HG02973 (cell line): ENCODE data around the gene PPP1R1C.

ENCODE experiments used
- ATAC-seq: cut with Tn5 transposase; IDR thresholded peaks from one replicate; pipeline ENCODE4 v1.9.1; 2021; ENCODE audit warnings: moderate library complexity; ENCODE audit not compliant: unreplicated experiment

The PPP1R1C gene

DNA sequence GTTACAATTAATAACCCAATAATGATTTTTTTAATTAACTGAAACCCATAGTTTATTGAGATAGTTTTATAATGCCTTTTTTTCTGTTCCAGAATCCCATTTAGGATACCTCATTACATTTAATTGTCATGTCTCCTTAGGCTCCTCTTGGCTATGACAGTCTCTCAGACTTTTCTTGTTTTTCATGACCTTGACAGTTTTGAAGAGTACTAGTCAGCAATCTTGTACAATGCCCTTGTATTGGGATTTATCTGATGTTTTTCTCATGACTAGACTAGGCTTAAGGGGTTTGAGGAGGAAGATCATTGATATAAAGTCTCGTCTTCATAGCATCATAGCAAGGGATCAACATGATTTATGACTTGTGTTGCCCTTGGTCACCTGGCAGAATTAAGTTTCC lies 72.4 kb downstream of the PPP1R1C start:
- no peak for ATAC-seq

DNA sequence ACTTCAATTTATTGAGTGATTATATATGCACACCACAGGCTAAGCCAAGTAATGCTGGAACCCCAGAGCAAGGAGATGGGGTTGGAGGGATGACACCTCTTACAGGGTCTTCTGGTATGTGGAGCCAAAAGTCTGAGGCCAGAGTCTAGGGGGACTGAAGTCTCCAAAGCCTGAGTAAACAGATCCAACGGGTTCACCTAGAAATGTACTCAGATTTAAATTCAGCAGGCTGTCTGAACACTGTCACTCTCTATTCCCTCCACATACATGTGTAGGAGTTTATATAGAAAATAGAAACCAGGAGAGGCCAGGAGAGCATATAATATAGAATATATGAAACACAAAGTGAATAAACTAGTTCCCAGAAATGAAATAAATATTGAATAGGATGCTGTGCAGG lies 76.1 kb downstream of the PPP1R1C start:
- ATAC-seq, result no peak

DNA sequence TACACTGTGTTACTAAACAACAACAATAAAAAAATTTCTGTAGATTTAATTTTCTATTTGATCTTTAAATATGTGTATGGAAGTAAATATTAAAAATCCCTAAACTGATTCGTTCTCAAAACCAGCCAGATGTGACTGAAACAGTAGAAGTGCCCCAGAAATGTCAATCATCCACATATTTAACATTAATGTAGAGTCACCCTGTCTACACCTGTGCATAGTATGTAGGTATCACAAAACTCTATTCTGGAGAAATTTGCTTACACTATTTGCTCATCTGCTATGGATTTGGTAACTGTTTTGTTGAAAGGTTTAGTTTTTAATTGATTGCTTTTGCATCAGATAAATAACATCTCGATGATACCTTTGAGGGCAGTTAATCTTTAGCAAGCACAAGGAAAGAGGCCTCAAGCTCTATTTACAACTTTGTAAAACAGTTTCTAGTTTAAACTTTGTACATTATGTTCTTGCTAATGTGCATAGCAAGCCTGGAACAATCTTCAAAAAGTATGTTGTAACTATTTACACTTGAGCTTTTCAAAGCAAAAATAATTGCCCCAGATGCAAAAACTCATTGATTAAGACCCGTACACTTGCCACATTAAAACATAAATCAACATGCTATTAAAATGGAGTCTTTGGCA lies 76.8 kb downstream of the PPP1R1C start:
- no peak for ATAC-seq

DNA sequence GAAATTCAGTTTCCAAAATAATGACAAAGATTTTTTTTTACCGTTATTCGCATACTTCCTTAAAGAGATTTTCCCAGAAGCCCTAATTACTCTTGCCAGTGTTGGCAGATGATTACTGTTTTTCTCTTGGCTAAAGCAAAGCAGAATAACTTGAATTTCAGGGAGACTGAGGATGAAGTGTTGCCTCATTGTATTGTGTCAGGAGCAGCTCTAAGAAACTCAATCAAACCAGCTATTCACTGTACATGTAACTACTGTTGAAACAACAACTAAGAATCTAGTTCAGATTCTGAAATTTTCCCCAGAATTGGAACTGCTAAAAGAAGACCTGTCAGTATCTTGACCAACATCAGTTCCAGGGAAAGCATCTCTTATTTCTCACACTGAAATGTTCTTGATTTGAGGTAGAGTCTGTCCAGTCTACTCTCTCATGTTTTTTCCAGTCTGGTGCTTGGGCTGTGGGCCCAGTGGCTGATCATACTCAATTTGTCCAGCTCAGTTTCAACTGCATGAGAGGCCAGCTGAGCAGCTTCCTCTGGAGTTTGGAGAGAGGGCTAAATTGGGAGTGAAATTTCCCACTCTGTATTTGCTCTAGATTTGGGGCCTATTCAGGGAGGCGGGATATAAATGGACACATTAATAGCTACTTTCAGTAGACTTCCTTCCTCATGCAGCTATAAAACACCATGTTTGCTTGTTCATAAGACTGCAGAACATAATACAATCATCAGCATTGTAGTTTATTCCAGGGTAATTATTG lies 78.5 kb downstream of the PPP1R1C start:
- no peak for ATAC-seq

- no peak for ATAC-seq
These were observed 80.9 kb downstream of the PPP1R1C start for GRCh38 chr2:182066400-182067087.

DNA sequence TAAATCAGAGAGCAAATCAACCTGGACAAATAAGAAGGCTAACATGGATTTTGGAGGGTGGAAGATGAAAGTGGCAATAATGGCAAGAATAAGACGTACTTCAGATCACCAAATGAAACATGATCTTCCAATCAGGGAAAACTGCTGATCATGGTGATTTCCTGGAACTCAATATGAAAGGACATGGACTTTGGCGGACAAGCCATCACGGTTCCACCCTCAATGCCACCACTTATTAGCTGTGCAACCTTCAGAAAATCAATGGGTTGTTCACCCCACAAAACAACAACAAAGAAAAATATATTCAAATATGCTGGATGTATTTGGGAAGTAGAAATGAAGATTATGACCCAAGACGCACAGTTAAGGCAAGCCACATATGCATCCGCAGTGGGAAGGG lies 81.7 kb downstream of the PPP1R1C start:
- ATAC-seq, result no peak

- ATAC-seq, result no peak
These were observed 83.2 kb downstream of the PPP1R1C start for GRCh38 chr2:182068811-182069210.

DNA sequence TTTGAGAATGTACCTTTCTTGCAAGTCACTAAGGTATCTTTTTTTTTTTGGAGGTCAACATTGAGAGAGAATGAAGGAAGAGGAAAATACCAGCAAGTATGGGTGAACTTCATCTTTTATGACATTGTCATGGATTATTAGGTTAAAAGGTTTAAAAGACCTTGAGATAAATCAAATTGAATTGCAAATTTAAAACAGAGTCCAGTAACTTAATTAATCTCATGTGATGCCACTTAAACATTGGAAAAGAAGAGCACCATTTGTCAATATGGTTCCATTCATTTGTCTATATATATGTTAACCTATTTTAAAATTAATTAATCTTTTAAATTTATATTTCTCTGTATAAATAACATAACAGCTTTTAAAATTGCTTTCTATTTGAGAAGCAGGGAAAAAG lies 83.8 kb downstream of the PPP1R1C start:
- no peak for ATAC-seq

DNA sequence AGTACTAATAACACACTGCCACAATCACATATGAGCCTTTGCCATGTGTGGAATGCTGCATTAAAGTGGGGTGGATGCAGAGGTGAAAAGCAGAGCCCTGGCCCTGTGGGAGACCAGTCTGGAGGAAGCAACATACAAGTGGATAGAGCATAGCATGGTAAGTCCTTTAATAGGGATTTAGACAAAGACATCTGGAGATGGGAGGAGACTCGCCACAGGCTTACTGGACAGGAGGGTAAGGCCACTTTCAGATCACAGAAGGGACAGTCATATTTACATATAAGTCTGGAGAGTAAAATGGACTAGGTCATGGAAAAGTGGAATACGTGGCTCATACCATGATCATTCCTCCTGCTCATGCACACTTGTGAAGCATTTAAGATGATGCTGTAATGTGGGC lies 84.3 kb downstream of the PPP1R1C start:
- no peak for ATAC-seq

GRCh38 chr2:182070736-182071135 lies 85.1 kb downstream of the PPP1R1C start:
- no peak for ATAC-seq

DNA sequence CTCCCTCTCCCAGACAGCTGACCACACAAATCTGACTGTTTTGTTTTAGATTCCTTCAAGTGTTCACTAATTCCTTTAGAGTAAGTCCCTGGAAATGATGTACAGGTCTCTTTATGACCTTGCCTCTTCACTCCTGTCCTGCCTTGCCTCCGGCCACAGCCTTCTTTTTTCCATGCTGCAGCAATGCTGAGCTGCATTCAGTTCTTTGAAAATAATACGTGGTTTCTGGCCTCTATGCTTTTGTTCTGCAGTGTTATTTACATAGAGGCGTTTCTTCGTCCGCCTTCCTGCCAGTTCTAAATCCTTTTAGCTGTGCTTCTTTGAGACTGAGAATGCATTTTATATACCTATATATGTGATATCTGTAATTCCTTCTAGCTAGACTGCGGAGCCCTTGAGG lies 87.2 kb downstream of the PPP1R1C start:
- ATAC-seq, result no peak

DNA sequence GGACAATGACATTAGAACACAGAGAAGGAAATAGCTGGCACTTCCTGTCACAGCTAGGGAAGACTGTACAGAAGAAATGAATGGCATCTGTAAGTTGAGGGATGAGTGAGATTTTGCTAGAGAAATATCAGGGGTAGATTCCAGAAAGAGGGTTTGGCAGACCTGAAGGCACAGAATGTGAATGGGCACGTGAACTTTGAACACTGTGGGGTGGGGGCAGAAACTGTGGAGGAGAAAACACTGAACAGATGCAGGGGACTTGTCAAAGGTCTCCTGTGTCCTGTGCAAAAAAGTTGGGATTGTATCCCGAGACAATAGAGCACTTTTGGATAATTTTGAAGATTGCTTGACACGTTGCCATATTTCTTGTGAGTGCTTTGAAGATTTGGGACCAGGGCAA lies 88.0 kb downstream of the PPP1R1C start:
- ATAC-seq, result no peak

DNA sequence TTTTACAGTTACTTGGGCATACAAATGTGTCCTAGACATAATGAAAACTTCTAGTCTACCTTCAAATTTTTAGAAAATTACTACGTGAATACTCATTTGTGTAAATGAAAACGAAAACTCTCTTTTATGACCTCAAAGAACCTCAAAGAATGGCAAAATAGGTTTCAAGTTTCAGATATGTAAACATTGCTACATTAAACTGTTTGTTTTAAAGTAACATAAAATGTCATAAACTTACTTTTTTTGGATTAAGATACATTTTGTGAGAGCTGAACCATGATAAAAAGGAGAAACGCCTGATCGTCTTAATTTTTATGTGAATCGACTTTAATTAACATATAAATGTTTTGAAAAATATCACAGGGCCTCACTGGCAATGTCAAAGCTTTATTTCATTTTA lies 91.4 kb downstream of the PPP1R1C start:
- ATAC-seq, result no peak

DNA sequence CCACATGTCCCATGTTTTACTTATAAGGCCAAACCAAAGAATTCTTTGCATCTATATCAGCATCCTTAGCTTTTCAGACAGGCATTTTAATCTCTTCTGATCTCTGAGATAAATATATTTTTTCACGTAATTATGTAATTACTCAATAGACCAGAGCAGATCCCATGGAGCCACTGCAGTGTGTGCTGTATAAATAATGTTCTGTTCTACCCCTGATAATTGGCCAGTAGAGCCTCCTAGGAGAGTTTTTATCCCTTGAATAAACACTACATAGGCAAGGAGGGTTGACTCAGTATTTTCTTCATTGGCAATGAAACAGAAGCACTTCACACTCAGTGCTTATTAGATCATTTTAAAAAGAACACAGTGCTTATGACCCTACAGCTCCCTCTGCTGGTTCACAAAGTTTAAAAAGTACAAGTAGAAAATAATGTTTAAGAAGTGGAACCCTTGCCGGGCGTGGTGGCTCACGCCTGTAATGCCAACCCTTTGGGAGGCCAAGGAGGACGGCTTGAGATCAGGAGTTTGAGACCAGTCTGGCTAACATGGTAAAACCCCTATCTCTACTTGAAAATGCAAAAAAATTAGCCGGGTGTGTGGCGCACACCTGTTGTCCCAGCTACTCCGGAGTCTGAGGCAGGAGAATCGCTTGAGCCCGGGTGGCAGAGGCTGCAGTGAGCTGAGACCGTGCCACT lies 91.9 kb downstream of the PPP1R1C start:
- peak; percentile 62 for ATAC-seq

DNA sequence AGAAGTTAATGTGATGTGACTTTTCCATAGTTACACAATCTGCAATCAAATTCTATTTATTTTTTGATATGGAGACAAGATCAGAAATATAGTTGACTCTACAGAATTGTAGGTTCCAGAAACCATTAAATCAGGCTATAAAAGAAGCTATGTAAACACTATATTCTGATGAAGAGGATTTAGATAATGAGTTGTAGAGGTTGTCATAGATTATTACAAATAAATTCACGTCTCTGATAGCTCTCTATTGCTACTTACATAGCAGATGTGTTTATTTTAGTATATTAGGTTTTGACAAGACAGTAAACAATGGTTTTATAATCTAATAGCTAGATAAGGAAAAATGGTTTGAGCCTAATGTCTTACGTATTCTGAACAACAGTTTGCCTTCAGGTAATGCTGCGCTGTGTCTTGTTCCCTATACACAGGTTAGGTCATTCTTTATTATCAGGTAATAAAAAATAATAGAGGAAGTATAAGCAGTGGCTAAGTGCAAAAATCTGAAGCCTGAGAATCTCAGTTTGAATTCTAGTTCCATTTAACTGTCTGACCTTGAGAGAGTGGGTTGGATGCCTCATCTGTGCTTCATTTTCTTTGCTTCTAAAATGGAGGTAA lies 93.4 kb downstream of the PPP1R1C start:
- no peak for ATAC-seq

DNA sequence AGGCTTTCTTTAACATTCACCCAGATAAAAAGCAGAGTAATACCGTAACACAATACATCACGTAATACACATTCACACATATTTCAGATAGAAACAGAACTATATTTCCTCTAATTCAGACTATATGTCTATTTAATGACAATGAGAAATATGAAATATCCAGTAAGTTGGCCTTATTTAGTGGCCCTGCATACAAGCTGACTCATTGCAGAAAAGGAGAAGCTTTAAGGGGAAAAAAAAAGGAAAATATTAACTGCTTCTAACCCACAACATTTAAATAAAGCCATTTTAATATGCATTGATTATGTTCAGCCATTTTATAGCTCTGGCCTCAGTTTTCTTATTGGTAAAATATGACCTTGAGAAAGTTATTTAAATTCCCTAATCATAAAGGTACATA lies 94.8 kb downstream of the PPP1R1C start:
- no peak for ATAC-seq

GRCh38 chr2:182081602-182082260 lies 96.1 kb downstream of the PPP1R1C start:
- no peak for ATAC-seq

- ATAC-seq, result no peak
These were observed 103.1 kb downstream of the PPP1R1C start for GRCh38 chr2:182088681-182089320.

- no peak for ATAC-seq
These were observed 104.8 kb downstream of the PPP1R1C start for GRCh38 chr2:182090486-182090885.

DNA sequence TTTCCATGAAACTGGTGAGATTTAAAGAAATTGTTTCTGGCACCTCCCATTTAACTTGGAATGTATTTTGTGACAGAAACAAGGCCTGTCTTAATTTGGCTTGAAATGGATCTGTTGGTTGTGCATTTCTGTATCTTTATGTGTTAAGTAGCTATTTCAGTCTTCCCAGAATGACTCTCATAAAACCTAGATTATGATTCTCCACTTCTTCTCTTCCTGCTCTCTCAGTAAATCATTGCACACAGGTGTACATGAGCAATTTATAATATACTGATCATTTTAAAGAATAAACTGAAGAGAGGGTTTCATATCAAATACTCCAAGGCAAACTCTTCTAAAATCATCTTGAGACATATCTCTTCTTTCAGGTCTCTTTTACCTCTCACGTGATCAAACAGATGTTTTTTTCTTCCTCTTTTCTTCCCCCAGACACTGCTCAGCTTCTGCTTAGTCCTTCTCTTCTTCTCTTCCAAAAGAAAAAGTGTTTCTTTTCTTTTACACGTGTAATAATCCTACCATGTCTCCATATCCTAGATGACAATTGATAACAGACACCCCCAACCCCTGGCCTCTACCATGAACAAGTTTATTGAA lies 112.0 kb downstream of the PPP1R1C start:
- ATAC-seq, result no peak
